MCF 10A (cell line): Measurements from ENCODE around the gene ATP1A2. TPM values are rescaled to one million over a fixed set of nuclear protein-coding genes. Genes with fewer than 3 reads are reported as not detected.

ENCODE experiments used
- BruUV-seq: library from RNA; stranded (reverse); fragments of 400-500 nt; replicated peaks from 2 replicates; lab custom pipeline; 2021; lab: Mats Ljungman, UMichigan
- CTCF ChIA-PET: fragments of 300-600 bp; sonication (Branson Sonifier 250); formaldehyde crosslinking; extraction: SDS; loops from one replicate; lab custom pipeline; 2021; ENCODE audit warnings: antibody characterized with exemption, inconsistent platforms; lab: Yijun Ruan, JAX
- POLR2A ChIA-PET: fragments of 300-600, 350-650 bp; sonication (Branson Sonifier 250); formaldehyde crosslinking; extraction: SDS; loops from one replicate; lab custom pipeline; 2020; ENCODE audit warnings: antibody characterized with exemption, inconsistent platforms; lab: Yijun Ruan, JAX
- DNase-seq: peaks from one replicate; pipeline ENCODE4 v3.0.0-alpha.2; 2018; ENCODE audit not compliant: unreplicated experiment
- H3K27ac Mint-ChIP-seq: one replicate; pipeline ENCODE4 v1.8.0; 2022; ENCODE audit warnings: mild to moderate bottlenecking, low read depth, mixed read lengths; ENCODE audit not compliant: unreplicated experiment
- H3K27me3 Mint-ChIP-seq: one replicate; pipeline ENCODE4 v1.8.0; 2022; ENCODE audit warnings: mixed read lengths; ENCODE audit not compliant: insufficient read depth, unreplicated experiment
- H3K36me3 Mint-ChIP-seq: one replicate; pipeline ENCODE4 v1.8.0; 2022; ENCODE audit warnings: mild to moderate bottlenecking, moderate library complexity, mixed read lengths; ENCODE audit not compliant: insufficient read depth, unreplicated experiment
- H3K4me1 Mint-ChIP-seq: one replicate; pipeline ENCODE4 v1.8.0; 2022; ENCODE audit warnings: mixed read lengths; ENCODE audit not compliant: insufficient read depth, unreplicated experiment
- H3K4me3 Mint-ChIP-seq: one replicate; pipeline ENCODE4 v1.8.0; 2022; ENCODE audit warnings: mild to moderate bottlenecking, moderate library complexity, mixed read lengths; ENCODE audit not compliant: unreplicated experiment
- H3K9me3 Mint-ChIP-seq: one replicate; pipeline ENCODE4 v1.8.0; 2022; ENCODE audit warnings: mixed read lengths; ENCODE audit not compliant: unreplicated experiment
- CTCF ChIP-seq: fragments of 200-600 bp; IDR thresholded peaks from one replicate; pipeline ENCODE4 v1.8.0; 2022; ENCODE audit warnings: antibody characterized with exemption, mild to moderate bottlenecking; ENCODE audit not compliant: unreplicated experiment
- intact Hi-C: fragments of 100-400 bp; cut with micrococcal nuclease; formaldehyde crosslinking; loops from 2 replicates; pipeline ENCODE4 v1.14.1; 2022
- total RNA-seq: library from RNA; stranded (reverse); gene quantifications from 2 replicates; pipeline ENCODE4 v1.2.3, GENCODE V29; 2022

Gene ATP1A2
- total RNA-seq, 1 experiment from 2014 or later, result not detected

GRCh38 chr1:160129966-160130365 is 14.4 kb downstream of the ATP1A2 start:
- intact Hi-C loops, result no loop called here
- Mint-ChIP-seq H3K27ac (no peak overlapping the region), H3K4me3 (no peak overlapping the region), H3K36me3 (no peaks in the 10 kb centered on the region), H3K27me3 (peaks cover 12% of the 10 kb centered on the region), H3K4me1 (peaks cover 34% of the 10 kb centered on the region), H3K9me3 (no peaks in the 10 kb centered on the region)
- BruUV-seq, result no TSS peak
- ChIA-PET CTCF (interaction anchor here (0.6 to 2.3 kb wide), 11 partner anchors 14 to 194 kb away, joined by 3 to 7 read pairs (median 4); partner anchors contain the start of gene ATP1A4), POLR2A (interaction anchor here (1.0 to 1.2 kb wide), 2 partner anchors 20 to 26 kb away, joined by 3 read pairs; no protein-coding TSS in a partner anchor)
- TF ChIP-seq CTCF, result no peak
- no peak for DNase-seq

GRCh38 chr1:160130486-160130885 is 14.9 kb downstream of the ATP1A2 start:
- Mint-ChIP-seq H3K9me3 (no peaks in the 10 kb centered on the region), H3K4me1 (peaks cover 29% of the 10 kb centered on the region), H3K27ac (no peak overlapping the region), H3K27me3 (peaks cover 12% of the 10 kb centered on the region), H3K36me3 (no peaks in the 10 kb centered on the region), H3K4me3 (no peak overlapping the region)
- ChIA-PET POLR2A (interaction anchor here (0.6 to 1.2 kb wide), 3 partner anchors 19 to 50 kb away, joined by 3 read pairs; no protein-coding TSS in a partner anchor), CTCF (interaction anchor here (0.6 to 2.3 kb wide), 9 partner anchors 21 to 161 kb away, joined by 3 to 7 read pairs (median 4); partner anchors contain the start of gene ATP1A4)
- BruUV-seq, result no TSS peak
- intact Hi-C loops, result no loop called here
- TF ChIP-seq CTCF, result no peak
- no peak for DNase-seq

GRCh38 chr1:160130939-160131338 is 15.4 kb downstream of the ATP1A2 start:
- intact Hi-C loops, result no loop called here
- no TSS peak for BruUV-seq

More at GRCh38 chr1:160130939-160131338, 15.4 kb downstream of the ATP1A2 start:
- no peak for DNase-seq
- TF ChIP-seq CTCF, result no peak
- ChIA-PET CTCF (interaction anchor here (0.6 to 2.3 kb wide), 7 partner anchors 45 to 160 kb away, joined by 3 to 7 read pairs (median 4); no protein-coding TSS in a partner anchor), POLR2A (interaction anchor here (0.6 to 1.2 kb wide), 2 partner anchors 19 to 49 kb away, joined by 3 read pairs; no protein-coding TSS in a partner anchor)
- Mint-ChIP-seq H3K27ac (no peak overlapping the region), H3K36me3 (no peaks in the 10 kb centered on the region), H3K27me3 (peaks cover 12% of the 10 kb centered on the region), H3K4me1 (peaks cover 24% of the 10 kb centered on the region), H3K4me3 (no peak overlapping the region), H3K9me3 (no peaks in the 10 kb centered on the region)
